Right atrium auricular region (tissue), 2 donors: ENCODE measurements around the gene YAE1. TPM values are rescaled to one million over a fixed set of nuclear protein-coding genes. Genes with fewer than 3 reads are reported as not detected.

Experiments
- DNase-seq: peaks from one replicate; pipeline ENCODE4 v3.0.0-alpha.2; 2019; ENCODE audit warnings: low spot score
- H3K27ac ChIP-seq, 2 donors: fragments of 200-600 bp; sonication (generic); 1 replicate in 1 of 2; 2 replicates in 1 of 2; pipeline ENCODE4 v1.5.1; 2016 to 2019
- H3K27me3 ChIP-seq, 2 donors: fragments of 200-600 bp; sonication (generic); one replicate each; pipeline versions ENCODE4 v1.5.1 to v1.6.0; 2017 to 2019
- H3K36me3 ChIP-seq: fragments of 200-600 bp; sonication (generic); one replicate; pipeline ENCODE4 v1.5.1; 2016
- H3K4me1 ChIP-seq, 2 donors: fragments of 200-600 bp; sonication (generic); one replicate each; pipeline versions ENCODE4 v1.5.1 to v1.6.0; 2017 to 2019
- H3K4me3 ChIP-seq, 2 donors: fragments of 200-600 bp; sonication (generic); 1 replicate in 1 of 2; 2 replicates in 1 of 2; pipeline ENCODE4 v1.5.1; 2017 to 2019; ENCODE audit warnings: mild to moderate bottlenecking in 1 of 2, moderate library complexity in 1 of 2
- H3K9me3 ChIP-seq, 2 donors: fragments of 200-600 bp; sonication (generic); one replicate each; pipeline ENCODE4 v1.5.1; 2019
- CTCF ChIP-seq, 2 donors: fragments of 200-600 bp; sonication (generic); IDR thresholded peaks; one replicate each; pipeline ENCODE4 v1.5.1; 2019; ENCODE audit warnings: antibody characterized with exemption in 2 of 2
- total RNA-seq, 2 donors: library from RNA; depleted of rRNA; stranded (reverse); fragments of >200 nt; gene quantifications; one replicate each; pipeline ENCODE4 v1.1.0, GENCODE V29; 2016

YAE1 gene
- total RNA-seq, 2 donors from 2014 or later, result 16.3 to 18.6 TPM

DNA sequence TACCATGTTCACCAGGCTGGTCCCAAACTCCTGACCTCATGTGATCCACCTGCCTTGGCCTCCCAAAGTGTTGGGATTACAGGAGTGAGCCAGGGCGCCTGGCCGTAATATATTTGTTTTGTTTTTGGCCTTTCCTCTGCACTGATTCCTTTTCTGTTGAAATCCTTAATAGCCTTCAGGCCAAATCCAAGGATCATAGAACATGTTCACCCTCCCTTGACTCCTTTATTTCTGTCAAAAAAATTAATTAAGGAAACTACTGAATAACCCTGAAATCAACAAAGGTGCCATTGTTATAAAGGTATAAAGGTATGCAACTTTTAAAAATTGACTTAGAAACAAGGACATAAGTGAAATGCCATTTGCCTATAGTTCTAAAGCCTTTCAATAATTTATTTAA, 41.7 kb downstream of the YAE1 start:
- no peaks in the 10 kb centered on the region for H3K27me3 ChIP-seq
- TF ChIP-seq CTCF (IDR thresholded peaks at IDR 0.05), result no peak
- no peak for DNase-seq
- no peak overlapping the region for H3K4me3 ChIP-seq
- H3K27ac ChIP-seq, result no peak overlapping the region
- peaks cover 0 to 7% of the 10 kb centered on the region in 2 donors for H3K4me1 ChIP-seq
- no peaks in the 10 kb centered on the region for H3K36me3 ChIP-seq
- no peaks in the 10 kb centered on the region for H3K9me3 ChIP-seq

GRCh38 chr7:39608278-39608677, 42.1 kb downstream of the YAE1 start:
- H3K9me3 ChIP-seq, result no peaks in the 10 kb centered on the region
- H3K4me1 ChIP-seq, result peaks cover 0 to 7% of the 10 kb centered on the region in 2 donors
- no peak for TF ChIP-seq CTCF (IDR thresholded peaks at IDR 0.05)
- no peak overlapping the region for H3K27ac ChIP-seq
- H3K36me3 ChIP-seq, result no peaks in the 10 kb centered on the region
- H3K27me3 ChIP-seq, result no peaks in the 10 kb centered on the region
- DNase-seq, result no peak
- no peak overlapping the region for H3K4me3 ChIP-seq

DNA sequence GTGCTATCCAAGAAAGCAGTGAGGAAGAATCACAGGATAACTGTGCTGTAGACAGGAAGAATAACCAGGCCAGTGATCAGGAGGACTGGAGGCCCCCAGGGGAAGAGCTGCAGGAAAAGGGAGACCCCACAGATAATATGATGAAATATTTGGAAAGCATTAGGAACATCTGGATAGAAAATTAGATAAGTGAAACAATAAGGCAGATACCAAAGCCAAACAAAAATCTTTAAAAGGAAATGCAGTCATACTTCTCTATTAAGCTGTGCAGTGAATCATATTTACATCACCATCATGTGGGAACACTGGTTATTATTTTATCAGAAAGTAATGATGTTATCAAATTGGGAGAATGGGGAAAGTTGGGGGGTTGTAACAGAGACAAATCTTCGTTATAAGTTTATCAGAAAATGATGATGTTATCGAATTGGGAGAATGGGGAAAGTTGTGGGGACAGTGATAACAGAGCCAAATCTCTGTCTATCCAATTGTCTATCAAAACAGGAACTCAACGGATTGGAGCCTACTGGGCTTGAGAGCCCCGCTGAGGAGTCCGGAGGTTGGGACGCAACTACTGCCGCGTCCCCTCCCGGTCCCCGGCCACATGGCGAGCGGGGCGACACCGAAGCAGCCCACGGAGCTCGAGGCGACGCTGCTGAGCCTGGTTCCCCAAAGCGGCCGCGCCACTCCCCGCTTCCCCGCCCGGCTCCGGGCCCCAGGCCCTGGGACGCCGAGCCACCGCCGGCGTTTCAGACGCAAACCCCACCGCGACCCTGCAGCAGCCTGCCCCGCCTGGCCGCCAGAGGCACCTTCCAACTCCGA, 43.1 kb downstream of the YAE1 start:
- H3K27me3 ChIP-seq, result no peaks in the 10 kb centered on the region
- no peaks in the 10 kb centered on the region for H3K36me3 ChIP-seq
- peaks cover 0 to 7% of the 10 kb centered on the region in 2 donors for H3K4me1 ChIP-seq
- H3K9me3 ChIP-seq, result no peaks in the 10 kb centered on the region
- peak overlapping the region; percentile 31 to 61 for H3K27ac ChIP-seq
- no peak for DNase-seq
- H3K4me3 ChIP-seq, result peak overlapping the region; percentile 22 to 46
- TF ChIP-seq CTCF (IDR thresholded peaks at IDR 0.05), result no peak

- peak overlapping the region; percentile 31 to 61 for H3K27ac ChIP-seq
- H3K36me3 ChIP-seq, result no peaks in the 10 kb centered on the region
- DNase-seq, result no peak
- H3K4me3 ChIP-seq, result peak overlapping the region; percentile 22 to 46
- peaks cover 0 to 7% of the 10 kb centered on the region in 2 donors for H3K4me1 ChIP-seq
- H3K9me3 ChIP-seq, result no peaks in the 10 kb centered on the region
- H3K27me3 ChIP-seq, result no peaks in the 10 kb centered on the region
- no peak for TF ChIP-seq CTCF (IDR thresholded peaks at IDR 0.05)
Observed at GRCh38 chr7:39609935-39610263, 43.7 kb downstream of the YAE1 start.

DNA sequence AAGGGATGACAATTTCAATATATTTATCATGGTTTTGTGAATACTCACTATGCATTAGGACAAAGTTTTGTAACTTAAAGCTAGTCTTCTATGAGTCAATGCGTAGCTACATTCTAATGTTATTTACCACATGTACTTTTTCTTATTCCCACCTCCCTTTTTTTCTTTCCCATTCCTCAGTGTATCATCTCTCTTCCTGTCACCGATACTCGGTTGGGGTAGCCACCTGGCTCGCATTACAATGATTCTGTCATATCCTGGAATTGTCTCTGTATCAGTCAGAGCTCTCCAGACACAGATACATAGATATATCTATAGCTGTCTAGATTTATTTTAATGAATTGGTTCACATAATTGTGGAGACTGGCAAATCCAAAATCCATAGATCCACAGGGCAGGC, 47.4 kb downstream of the YAE1 start:
- H3K9me3 ChIP-seq, result no peaks in the 10 kb centered on the region
- no peak for TF ChIP-seq CTCF (IDR thresholded peaks at IDR 0.05)
- H3K36me3 ChIP-seq, result no peaks in the 10 kb centered on the region
- no peaks in the 10 kb centered on the region for H3K27me3 ChIP-seq
- H3K4me3 ChIP-seq, result no peak overlapping the region
- no peak overlapping the region for H3K27ac ChIP-seq
- H3K4me1 ChIP-seq, result peaks cover 0 to 7% of the 10 kb centered on the region in 2 donors
- no peak for DNase-seq

- TF ChIP-seq CTCF (IDR thresholded peaks at IDR 0.05), result no peak
- no peaks in the 10 kb centered on the region for H3K9me3 ChIP-seq
- no peak for DNase-seq
- H3K4me3 ChIP-seq, result no peak overlapping the region
- no peaks in the 10 kb centered on the region for H3K27me3 ChIP-seq
- H3K27ac ChIP-seq, result no peak overlapping the region
- peaks cover 0 to 7% of the 10 kb centered on the region in 2 donors for H3K4me1 ChIP-seq
- H3K36me3 ChIP-seq, result no peaks in the 10 kb centered on the region
Observed at GRCh38 chr7:39614299-39614698, 48.1 kb downstream of the YAE1 start.
